ENCODE measurements around the gene COPS3.

GRCh38 chr17:17239832-17240231 lies 41.2 kb downstream of the COPS3 start:
- TF ChIP-seq GATA2 (IDR thresholded peaks at IDR 0.05; ENCODE audit: low read depth, low read length) = no peak
- TF ChIP-seq GATA3 (IDR thresholded peaks at IDR 0.05; ENCODE audit: low read depth, low read length) = no peak
